Subcutaneous adipose tissue (tissue), 4 donors: ENCODE measurements around the gene PCDHGA8. TPM values are rescaled to one million over a fixed set of nuclear protein-coding genes. Genes with fewer than 3 reads are reported as not detected.

Experiments used
- CTCF ChIP-seq: fragments of 450-650 bp; IDR thresholded peaks from one replicate; pipeline ENCODE4 v1.5.1; 2016; ENCODE audit warnings: low read depth, mild to moderate bottlenecking, control low read depth, antibody characterized with exemption, moderate library complexity
- total RNA-seq, 4 donors: library from RNA; depleted of rRNA; stranded (reverse); fragments of >200 nt; gene quantifications; one replicate each; pipeline ENCODE4 v1.1.0, GENCODE V29; 2016

The PCDHGA8 gene
- total RNA-seq, 4 donors from 2014 or later, result 1.5 to 2.8 (median 1.5) TPM

GRCh38 chr5:141351591-141351990, 40.8 kb upstream of the PCDHGA8 start:
- no peak for TF ChIP-seq CTCF

- TF ChIP-seq CTCF, result no peak
Measured at GRCh38 chr5:141354900-141355469, 37.4 kb upstream of the PCDHGA8 start, which contains the start of gene PCDHGA4. PCDHGA4 (plus strand) TSS chr5:141355021; CDS start chr5:141355108, 87 bp downstream.

GRCh38 chr5:141355641-141356040, 36.8 kb upstream of the PCDHGA8 start:
- no peak for TF ChIP-seq CTCF

GRCh38 chr5:141356133-141356532, 36.3 kb upstream of the PCDHGA8 start:
- TF ChIP-seq CTCF, result no peak

GRCh38 chr5:141356950-141357349, 35.5 kb upstream of the PCDHGA8 start:
- no peak for TF ChIP-seq CTCF

GRCh38 chr5:141359790-141360426, 32.5 kb upstream of the PCDHGA8 start, which contains the start of gene PCDHGB2:
PCDHGB2 (plus strand) TSS chr5:141359994; CDS start chr5:141360136, 142 bp downstream.
- TF ChIP-seq CTCF, result no peak

- no peak for TF ChIP-seq CTCF
Measured at GRCh38 chr5:141360685-141361084, 31.7 kb upstream of the PCDHGA8 start.
